Glutamatergic neuron (in vitro differentiated cells): ENCODE data around the gene CTSC. TPM values are rescaled to one million over a fixed set of nuclear protein-coding genes. Genes with fewer than 3 reads are reported as not detected.

Experiments
- DNase-seq: peaks from one replicate; pipeline ENCODE4 v3.0.0; 2022
- H3K27ac Mint-ChIP-seq: one replicate; pipeline ENCODE4 v1.8.0; 2020; ENCODE audit warnings: mild to moderate bottlenecking, mixed read lengths, inconsistent platforms; ENCODE audit not compliant: unreplicated experiment
- H3K27me3 Mint-ChIP-seq: one replicate; pipeline ENCODE4 v1.8.0; 2020; ENCODE audit warnings: mild to moderate bottlenecking, moderate library complexity, mixed read lengths, inconsistent platforms; ENCODE audit not compliant: unreplicated experiment
- H3K36me3 Mint-ChIP-seq: one replicate; pipeline ENCODE4 v1.8.0; 2020; ENCODE audit warnings: mild to moderate bottlenecking, mixed read lengths, inconsistent platforms; ENCODE audit not compliant: unreplicated experiment
- H3K4me1 Mint-ChIP-seq: one replicate; pipeline ENCODE4 v1.8.0; 2020; ENCODE audit warnings: mild to moderate bottlenecking, low read depth, mixed read lengths, inconsistent platforms; ENCODE audit not compliant: unreplicated experiment
- H3K4me3 Mint-ChIP-seq: one replicate; pipeline ENCODE4 v1.8.0; 2020; ENCODE audit warnings: mild to moderate bottlenecking, mixed read lengths, inconsistent platforms; ENCODE audit not compliant: unreplicated experiment
- H3K9me3 Mint-ChIP-seq: one replicate; pipeline ENCODE4 v1.8.0; 2020; ENCODE audit warnings: mild to moderate bottlenecking, moderate library complexity, mixed read lengths, inconsistent platforms; ENCODE audit not compliant: unreplicated experiment
- CTCF ChIP-seq: fragments of 200-600 bp; sonication (generic); IDR thresholded peaks from one replicate; pipeline ENCODE4 v1.5.0; 2021; ENCODE audit not compliant: partially characterized antibody, unreplicated experiment
- total RNA-seq: library from RNA; stranded (reverse); fragmentation: NEBNext Ultra II Directional; extraction: Animal tissue kit (Norgen Biotek cat#: 25700); gene quantifications from one replicate; pipeline ENCODE4 v1.2.1, GENCODE V29; 2021; ENCODE audit not compliant: unreplicated experiment

CTSC gene
- total RNA-seq, 1 donor from 2014 or later, result 27.4 TPM

GRCh38 chr11:88320149-88320559 is 17.4 kb downstream of the CTSC start:
- no peak for DNase-seq
- H3K36me3 Mint-ChIP-seq, result no peaks in the 10 kb centered on the region
- H3K4me3 Mint-ChIP-seq, result no peak overlapping the region
- no peaks in the 10 kb centered on the region for H3K9me3 Mint-ChIP-seq
- no peak overlapping the region for H3K27ac Mint-ChIP-seq
- TF ChIP-seq CTCF, result no peak
- no peaks in the 10 kb centered on the region for H3K27me3 Mint-ChIP-seq
- no peaks in the 10 kb centered on the region for H3K4me1 Mint-ChIP-seq

- H3K36me3 Mint-ChIP-seq, result no peaks in the 10 kb centered on the region
- H3K4me3 Mint-ChIP-seq, result no peak overlapping the region
- no peak for DNase-seq
- TF ChIP-seq CTCF, result no peak
- H3K27me3 Mint-ChIP-seq, result no peaks in the 10 kb centered on the region
- no peaks in the 10 kb centered on the region for H3K9me3 Mint-ChIP-seq
- no peaks in the 10 kb centered on the region for H3K4me1 Mint-ChIP-seq
- H3K27ac Mint-ChIP-seq, result no peak overlapping the region
Measured at GRCh38 chr11:88318017-88318416, 19.5 kb downstream of the CTSC start.

- no peak for TF ChIP-seq CTCF
- Mint-ChIP-seq H3K4me1 (no peaks in the 10 kb centered on the region), H3K4me3 (no peak overlapping the region), H3K9me3 (no peaks in the 10 kb centered on the region), H3K36me3 (no peaks in the 10 kb centered on the region), H3K27ac (no peak overlapping the region), H3K27me3 (no peaks in the 10 kb centered on the region)
- DNase-seq, result no peak
Measured at GRCh38 chr11:88317536-88317935, 20.0 kb downstream of the CTSC start.

GRCh38 chr11:88315981-88316441 is 21.5 kb downstream of the CTSC start:
- no peaks in the 10 kb centered on the region for H3K4me1 Mint-ChIP-seq
- no peaks in the 10 kb centered on the region for H3K36me3 Mint-ChIP-seq
- H3K4me3 Mint-ChIP-seq, result no peak overlapping the region
- no peak for DNase-seq
- no peak overlapping the region for H3K27ac Mint-ChIP-seq
- no peaks in the 10 kb centered on the region for H3K27me3 Mint-ChIP-seq
- H3K9me3 Mint-ChIP-seq, result no peaks in the 10 kb centered on the region
- no peak for TF ChIP-seq CTCF

GRCh38 chr11:88315015-88315414 is 22.5 kb downstream of the CTSC start:
- Mint-ChIP-seq H3K27me3 (no peaks in the 10 kb centered on the region), H3K9me3 (no peaks in the 10 kb centered on the region), H3K4me3 (no peak overlapping the region), H3K27ac (no peak overlapping the region), H3K4me1 (no peaks in the 10 kb centered on the region), H3K36me3 (no peaks in the 10 kb centered on the region)
- no peak for DNase-seq
- no peak for TF ChIP-seq CTCF
